Measurements from ENCODE around the gene CISH.

CISH gene

GRCh38 chr3:50611464-50612233 is at the start of gene CISH:
Gene CISH, minus strand, starts transcription at chr3:50611774. Its CDS starts 124 bp downstream, at chr3:50611650.
- DNase-seq (ENCODE audit: low spot score) = peak; percentile 93

DNA sequence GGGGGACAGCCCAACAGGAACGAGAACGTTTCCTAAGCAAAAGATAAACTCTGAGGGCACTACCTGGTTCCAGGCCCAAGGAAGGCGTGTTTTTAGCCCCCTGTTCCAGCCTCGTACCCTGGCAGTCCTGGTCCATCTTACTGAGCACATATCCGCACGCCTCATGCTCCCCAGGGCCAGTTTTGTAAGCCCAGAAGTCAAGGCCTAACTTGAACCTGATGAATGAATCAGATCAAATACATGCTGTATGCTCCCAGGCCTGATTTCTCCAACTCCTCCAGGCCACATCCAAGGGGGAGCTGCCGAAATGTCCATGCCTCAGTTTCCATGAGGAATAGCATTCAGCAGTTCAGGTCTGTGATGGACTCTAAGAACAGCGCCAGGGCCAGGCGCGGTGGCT is 48.8 kb upstream of the CISH start:
- DNase-seq (ENCODE audit: low spot score) = no peak

- DNase-seq (ENCODE audit: low spot score) = no peak
Measured at GRCh38 chr3:50658831-50659230, 47.3 kb upstream of the CISH start.

DNA sequence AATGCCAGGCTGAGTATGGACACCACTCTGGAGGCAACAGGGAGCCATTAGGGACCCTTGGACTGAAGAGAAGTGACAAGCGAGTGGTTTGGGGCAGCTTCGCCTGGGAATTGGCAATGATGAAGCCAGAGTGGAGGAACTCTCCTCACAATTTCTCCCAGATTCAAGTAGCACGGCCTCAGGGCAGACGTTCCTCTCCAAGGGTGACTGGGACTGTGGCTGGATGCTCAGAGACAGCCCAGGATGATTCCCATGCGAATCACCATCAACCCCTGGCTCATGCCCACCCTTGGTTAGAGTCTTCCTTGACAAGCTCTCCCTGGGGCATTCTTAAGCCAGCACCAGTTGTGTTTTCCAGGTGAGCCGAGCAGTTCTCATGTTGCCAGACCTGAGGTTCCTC is 46.8 kb upstream of the CISH start:
- no peak for DNase-seq (ENCODE audit: low spot score)

GRCh38 chr3:50657816-50658215 is 46.2 kb upstream of the CISH start:
- no peak for DNase-seq (ENCODE audit: low spot score)

DNA sequence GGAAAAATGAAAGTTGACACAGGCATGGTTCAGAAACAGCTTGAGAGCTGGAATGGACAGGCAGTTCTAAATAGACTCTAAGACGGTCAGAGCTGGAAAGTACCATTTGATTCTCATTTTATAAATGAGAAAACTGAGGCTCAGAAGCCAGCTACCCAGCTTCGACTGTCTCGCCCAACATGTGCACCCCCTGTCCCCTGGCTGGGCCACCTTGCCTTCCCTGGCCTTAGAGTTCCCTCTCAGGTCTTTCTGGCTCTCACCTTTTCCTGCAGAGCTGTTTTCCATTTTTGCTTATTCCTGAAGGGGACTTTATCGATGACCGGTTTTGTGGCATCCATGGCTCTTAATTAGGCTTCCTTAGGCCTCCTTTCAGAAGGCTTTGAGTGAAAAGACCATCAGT is 45.8 kb upstream of the CISH start:
- DNase-seq (ENCODE audit: low spot score) = no peak

GRCh38 chr3:50656417-50657195 is 45.0 kb upstream of the CISH start:
- DNase-seq (ENCODE audit: low spot score) = no peak

DNA sequence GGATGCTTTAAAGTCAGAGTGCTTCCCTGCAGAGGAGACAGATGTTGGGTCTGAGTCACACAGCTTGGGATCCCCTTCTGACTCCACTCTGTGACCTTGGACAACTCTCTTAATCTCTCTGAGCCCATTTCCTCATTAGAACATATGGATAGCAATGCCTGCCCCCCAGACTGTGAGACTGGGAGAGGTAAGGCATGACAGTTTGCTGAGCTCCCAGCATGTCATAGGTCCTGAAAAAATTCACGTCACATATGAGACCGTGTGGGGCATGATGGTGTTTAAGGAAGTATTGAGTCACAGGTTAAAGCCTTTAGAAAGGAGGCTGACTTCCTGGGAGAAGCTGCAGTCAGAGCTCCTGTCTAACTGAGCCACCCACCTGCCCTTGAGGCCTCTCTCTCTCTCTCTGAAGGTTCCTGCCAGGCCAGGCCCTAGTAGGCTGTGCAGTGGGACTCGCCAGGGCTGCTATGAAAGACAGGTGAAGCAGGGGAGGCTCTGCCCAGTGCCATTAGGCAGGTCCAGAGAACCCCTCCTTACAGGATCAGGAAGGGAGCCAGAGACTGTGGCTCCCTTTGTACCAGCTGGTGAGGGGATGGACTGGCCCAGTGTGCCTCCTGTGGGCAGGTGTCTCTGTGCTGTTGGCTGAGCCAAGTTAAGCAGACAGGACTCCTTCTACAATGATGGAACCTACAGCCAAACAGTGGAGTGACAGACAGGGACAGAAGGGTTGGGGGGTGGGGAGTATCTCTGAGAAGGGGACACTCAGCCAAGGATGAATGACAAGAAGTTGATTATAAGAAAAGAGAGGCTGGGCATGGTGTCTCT is 43.6 kb upstream of the CISH start:
- no peak for DNase-seq (ENCODE audit: low spot score)

DNA sequence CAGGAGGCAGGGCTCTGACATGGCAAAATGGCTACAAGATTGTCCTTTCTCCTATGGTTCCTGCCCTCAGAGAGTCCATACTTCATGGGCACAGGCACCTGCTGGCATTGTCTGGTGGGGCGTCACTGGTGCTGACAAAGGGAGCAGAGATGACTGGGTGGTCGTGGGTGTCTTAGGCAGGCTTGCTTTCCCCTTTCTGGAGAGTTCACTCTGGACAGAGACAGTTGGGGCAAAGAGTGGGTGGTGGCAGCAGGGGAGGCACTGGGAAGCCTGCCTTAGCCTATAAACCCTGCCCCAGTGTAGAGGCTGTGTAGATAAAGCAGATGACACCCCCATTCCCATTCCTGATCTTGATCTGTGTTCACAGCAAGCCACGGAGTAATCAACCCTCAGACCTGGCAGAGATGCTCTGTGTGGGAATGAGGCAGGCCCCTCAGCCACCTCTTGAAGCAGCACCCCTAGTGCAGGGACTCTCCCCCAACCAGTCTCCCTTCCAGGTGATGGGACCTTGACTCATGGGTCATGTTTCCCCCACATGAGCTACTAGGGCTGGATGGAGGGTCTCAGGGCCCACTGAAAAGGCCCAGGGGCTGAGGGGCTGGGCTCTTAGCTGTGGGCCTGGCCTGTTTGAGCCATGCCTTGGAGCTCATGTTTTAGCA is 42.5 kb upstream of the CISH start:
- no peak for DNase-seq (ENCODE audit: low spot score)

DNA sequence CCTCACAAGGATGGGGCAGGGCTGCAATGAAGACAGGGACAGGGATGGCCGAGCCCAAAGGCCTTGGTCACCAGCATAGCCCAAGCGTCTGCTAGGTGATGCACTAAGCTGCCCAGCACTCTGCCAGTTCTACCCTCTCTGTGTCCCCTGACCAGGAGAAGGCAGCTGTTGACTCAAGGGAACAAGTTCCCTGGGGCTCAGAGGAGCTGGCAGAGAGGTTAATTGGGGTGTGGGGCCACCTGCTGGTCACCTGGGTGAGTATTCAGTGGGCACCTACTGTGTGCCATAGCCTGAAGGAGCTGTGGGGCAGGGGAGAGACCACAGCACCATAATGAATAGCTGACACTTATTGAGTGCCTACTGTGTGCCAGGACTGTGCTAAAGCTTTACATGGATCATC is 41.1 kb upstream of the CISH start:
- no peak for DNase-seq (ENCODE audit: low spot score)

DNA sequence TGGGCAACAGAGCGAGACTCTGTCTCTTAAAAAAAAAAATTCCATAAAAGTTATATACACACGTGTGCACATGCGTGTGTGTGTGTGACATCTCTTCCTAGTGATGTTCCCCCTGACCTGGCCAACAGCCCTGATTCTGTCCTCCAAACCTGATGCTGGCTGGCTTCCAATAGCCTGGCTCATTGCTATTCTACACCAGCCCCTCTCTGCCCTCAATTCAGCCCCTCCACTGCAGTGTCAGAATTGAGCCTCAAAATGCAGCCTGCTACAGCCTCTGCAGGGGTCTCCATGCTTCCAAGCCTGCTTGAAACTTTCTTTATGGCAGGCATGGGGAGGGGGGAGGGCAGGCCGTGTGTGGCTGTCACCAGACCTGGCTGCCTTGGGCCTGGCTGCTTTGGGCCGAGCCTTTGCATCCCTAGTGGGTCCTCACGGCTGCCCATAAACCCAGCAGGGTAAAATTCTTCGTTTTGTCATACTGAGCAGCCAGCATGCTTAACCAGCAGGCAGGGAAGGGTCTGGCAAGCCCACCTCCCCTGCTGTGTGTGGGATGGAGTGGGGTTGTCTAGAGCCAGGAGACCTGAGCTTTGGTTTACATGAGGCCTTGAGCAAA is 40.5 kb upstream of the CISH start:
- DNase-seq (ENCODE audit: low spot score) = no peak

GRCh38 chr3:50651445-50651844 is 39.9 kb upstream of the CISH start:
- no peak for DNase-seq (ENCODE audit: low spot score)

DNA sequence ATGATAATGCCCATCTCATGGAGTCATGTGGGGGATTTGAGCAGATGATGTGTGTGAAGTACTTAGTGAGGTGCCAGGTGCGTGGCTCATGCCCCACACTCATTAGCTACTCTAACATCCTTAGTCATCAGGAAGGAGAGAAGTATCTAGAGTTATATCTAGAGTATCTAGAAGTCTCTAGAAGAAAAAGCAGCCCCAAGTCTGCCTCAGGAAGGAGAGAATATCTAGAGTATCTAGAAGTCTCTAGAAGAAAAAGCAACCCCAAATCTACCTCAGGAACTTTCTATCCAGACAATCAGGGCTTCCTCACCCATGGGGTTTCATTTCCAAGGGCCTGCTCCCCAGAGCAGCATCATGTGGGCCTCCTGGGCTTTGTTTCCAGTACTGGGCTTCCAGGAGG is 38.4 kb upstream of the CISH start:
- no peak for DNase-seq (ENCODE audit: low spot score)

DNA sequence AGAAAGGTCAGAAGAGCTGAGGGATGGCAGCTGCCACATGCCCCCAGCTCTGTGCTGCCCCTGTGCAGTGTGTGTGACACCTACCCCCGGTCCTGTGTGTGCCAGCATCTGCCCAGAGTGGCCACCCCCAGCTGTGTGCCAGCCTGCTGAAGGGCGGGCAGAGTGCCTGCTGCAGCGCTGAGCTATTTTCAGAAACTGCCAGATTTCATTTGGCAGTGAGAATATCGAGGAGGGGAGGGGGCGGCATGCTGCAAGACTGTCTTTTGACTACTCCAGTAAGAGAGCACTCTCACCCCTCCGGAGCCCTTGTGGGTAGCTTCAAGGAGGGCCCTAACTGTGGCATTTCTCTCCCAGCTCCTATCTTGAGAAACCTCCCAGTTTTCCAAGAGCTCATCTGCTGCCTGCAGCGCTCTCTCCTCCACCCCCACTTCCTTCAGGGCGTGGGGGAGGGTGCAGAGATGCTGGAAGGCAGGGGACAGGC is 37.9 kb upstream of the CISH start:
- DNase-seq (ENCODE audit: low spot score) = no peak

DNA sequence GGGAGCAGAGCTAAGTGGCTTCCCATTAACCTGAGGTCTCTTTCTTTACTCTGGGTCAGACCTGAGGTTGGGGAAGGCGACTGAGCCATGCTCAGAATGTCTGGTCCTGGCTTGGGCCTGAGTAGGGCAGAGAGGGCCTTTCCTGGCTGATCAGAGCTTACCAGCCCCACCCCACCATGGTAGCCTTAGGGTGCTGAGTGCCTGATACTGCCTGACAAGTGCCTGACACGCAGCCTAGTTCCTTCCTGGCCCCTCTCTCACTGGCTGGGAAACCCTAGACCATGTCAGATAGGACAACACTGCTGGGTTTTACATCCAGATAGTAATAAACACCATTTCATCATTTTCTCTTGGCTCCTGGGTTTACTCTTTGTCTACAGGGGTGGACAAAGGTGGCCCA is 37.4 kb upstream of the CISH start:
- no peak for DNase-seq (ENCODE audit: low spot score)

DNA sequence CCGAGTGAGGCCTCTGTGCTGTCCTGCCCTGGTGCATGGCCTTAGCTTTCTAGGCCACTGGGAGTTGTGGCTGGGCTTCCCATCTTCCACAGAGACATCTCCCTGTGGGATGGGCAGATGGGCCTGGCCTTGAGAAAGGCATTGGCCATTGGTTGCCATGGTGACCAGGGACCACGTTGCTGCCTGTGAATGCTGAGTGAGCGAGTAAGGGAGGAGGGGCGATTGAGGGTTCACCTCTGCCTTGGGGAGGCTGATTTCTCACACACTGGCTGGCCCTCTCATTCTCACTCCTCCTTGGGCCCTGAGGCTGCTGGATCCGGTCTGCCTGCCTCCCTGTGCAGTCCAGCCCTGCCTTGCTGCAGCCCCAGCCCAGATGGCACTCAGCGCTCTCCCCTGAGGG is 36.7 kb upstream of the CISH start:
- DNase-seq (ENCODE audit: low spot score) = no peak

DNA sequence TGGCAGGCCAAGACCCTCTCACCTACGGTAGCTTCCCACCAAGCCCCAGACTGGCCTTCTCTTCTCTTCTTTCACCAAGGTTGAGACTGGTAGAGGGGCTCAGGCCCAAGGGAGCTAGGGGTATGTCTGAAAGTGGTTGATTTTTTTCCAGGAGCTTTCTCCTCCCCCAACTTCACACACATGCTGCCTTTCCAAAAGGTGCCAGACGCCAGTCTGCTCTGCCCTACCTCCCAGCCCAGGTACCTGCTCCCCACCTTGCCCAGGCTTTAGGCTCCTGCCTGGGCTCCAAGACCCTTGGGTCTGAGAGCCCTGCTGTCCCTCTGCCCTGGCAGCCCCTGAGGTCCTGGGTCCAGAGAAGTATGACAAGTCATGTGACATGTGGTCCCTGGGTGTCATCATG is 33.8 kb upstream of the CISH start:
- no peak for DNase-seq (ENCODE audit: low spot score)

DNA sequence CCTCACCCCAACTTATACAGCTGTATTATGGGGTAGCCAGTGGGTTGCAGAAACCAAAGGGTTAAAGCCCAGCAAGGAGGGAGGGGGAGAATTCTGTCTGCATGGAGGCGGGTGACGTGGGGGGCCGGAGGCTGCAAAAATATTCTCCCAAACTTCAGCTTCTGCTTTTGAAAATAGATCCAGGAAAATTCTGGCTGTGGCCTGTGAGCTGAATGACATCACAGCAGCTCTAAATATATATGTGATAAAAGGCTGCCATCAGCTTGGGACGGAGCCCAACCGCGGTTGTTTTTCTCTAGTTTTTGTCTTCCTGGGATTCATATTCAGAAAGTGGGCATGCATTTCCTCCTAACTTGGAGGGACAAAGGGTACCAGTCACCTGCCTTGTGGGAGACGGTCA is 33.0 kb upstream of the CISH start:
- DNase-seq (ENCODE audit: low spot score) = no peak

GRCh38 chr3:50642382-50642781 is 30.8 kb upstream of the CISH start:
- no peak for DNase-seq (ENCODE audit: low spot score)

DNA sequence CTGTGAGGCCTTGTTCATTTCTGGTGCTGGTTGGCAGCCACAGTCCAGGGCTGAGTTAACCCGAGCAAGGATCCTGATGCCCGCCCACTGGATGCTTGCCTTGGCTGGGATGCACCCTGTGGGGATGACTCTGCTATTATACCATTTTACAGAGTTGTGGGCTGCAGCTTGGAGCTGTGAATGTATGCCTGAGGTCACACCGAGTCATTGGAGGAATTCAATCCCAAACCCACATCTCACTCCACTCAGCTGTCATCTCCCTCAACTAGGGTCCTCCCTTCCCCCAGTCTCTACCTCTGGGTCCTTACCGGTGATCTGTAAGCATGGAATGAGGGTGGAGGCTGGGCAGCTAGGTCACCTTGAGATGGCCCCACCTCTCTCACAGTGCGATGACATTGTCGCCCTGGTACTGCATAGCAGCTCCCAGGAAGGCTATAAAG is 27.5 kb upstream of the CISH start:
- peak; percentile 5 for DNase-seq (ENCODE audit: low spot score)

- DNase-seq (ENCODE audit: low spot score) = no peak
Measured at GRCh38 chr3:50637945-50638344, 26.4 kb upstream of the CISH start.

GRCh38 chr3:50637011-50637410 is 25.4 kb upstream of the CISH start:
- no peak for DNase-seq (ENCODE audit: low spot score)
